Endothelial cell of umbilical vein (primary cell): ENCODE data around the gene PTPRE. TPM values are rescaled to one million over a fixed set of nuclear protein-coding genes. Genes with fewer than 3 reads are reported as not detected.

Experiments
- BruUV-seq: library from RNA; stranded (reverse); fragments of 400-500 nt; replicated peaks from 2 replicates; lab custom pipeline; 2021; lab: Mats Ljungman, UMichigan
- CTCF ChIA-PET: fragments of 300-600, 350-600 bp; sonication (Branson Sonifier 250); formaldehyde crosslinking; loops from one replicate; lab custom pipeline; 2021; ENCODE audit warnings: antibody characterized with exemption, inconsistent platforms; lab: Charles Lee
- POLR2A ChIA-PET: fragments of 300-600, 350-600 bp; sonication (Branson Sonifier 250); formaldehyde crosslinking; loops from one replicate; lab custom pipeline; 2021; ENCODE audit warnings: antibody characterized with exemption, inconsistent platforms; lab: Charles Lee
- DNase-seq: peaks from one replicate; pipeline ENCODE4 v3.0.0-alpha.2; 2011; ENCODE audit warnings: low read depth, low spot score
- FAIRE-seq: peaks from 2 replicates; lab custom pipeline; 2011; peaks lifted over from hg19 to GRCh38; lab: Jason Lieb, UNC
- H2AFZ ChIP-seq: 2 replicates; pipeline ENCODE4 v1.6.0; 2012; ENCODE audit warnings: low read depth, low read length, control low read depth, inconsistent platforms
- H3K27ac ChIP-seq: 2 replicates; pipeline ENCODE4 v1.5.1; 2011; ENCODE audit warnings: low read depth, mild to moderate bottlenecking, control low read depth, low read length, moderate library complexity; ENCODE audit not compliant: insufficient read depth
- H3K27me3 ChIP-seq, 2 experiments: 2 replicates each; pipeline versions ENCODE4 v1.6.0 to v1.6.1; 2011; ENCODE audit warnings: low read length in 2 of 2, mixed read lengths in 1 of 2; ENCODE audit not compliant: control insufficient read depth in 2 of 2, insufficient read depth in 2 of 2
- H3K36me3 ChIP-seq, 2 experiments: 2 replicates in 1 of 2; 3 replicates in 1 of 2; pipeline ENCODE4 v1.5.1; 2011; ENCODE audit warnings: low read length in 2 of 2, mild to moderate bottlenecking in 1 of 2, moderate library complexity in 1 of 2; ENCODE audit not compliant: control insufficient read depth in 2 of 2, insufficient read depth in 2 of 2; ENCODE audit errors: extremely low read depth in 1 of 2
- H3K4me1 ChIP-seq: 3 replicates; pipeline ENCODE4 v1.5.1; 2011; ENCODE audit warnings: mild to moderate bottlenecking, low read length; ENCODE audit not compliant: control insufficient read depth, insufficient read depth; ENCODE audit errors: extremely low read depth
- H3K4me2 ChIP-seq: 2 replicates; pipeline ENCODE4 v1.6.1; 2011; ENCODE audit warnings: low read length, control low read depth, mixed read lengths; ENCODE audit not compliant: insufficient read depth
- H3K4me3 ChIP-seq, 3 experiments: fragments of 200-600 bp in 1 of 3; sonication (generic), shearing (Covaris generic) in 1 of 3; replicated peaks in 1 of 3; 2 replicates each; pipeline ENCODE4 v1.5.1; 2011 to 2016; ENCODE audit warnings: control low read depth in 3 of 3, low read length in 3 of 3, mild to moderate bottlenecking in 2 of 3, inconsistent platforms in 1 of 3, low read depth in 1 of 3, moderate library complexity in 1 of 3; ENCODE audit not compliant: insufficient read depth in 1 of 3
- H3K79me2 ChIP-seq: 2 replicates; pipeline ENCODE4 v1.6.0; 2012; ENCODE audit warnings: low read length, inconsistent platforms; ENCODE audit not compliant: control insufficient read depth, insufficient read depth
- H3K9ac ChIP-seq: replicated peaks from 2 replicates; pipeline ENCODE3; 2011; ENCODE audit warnings: low read length, control low read depth; ENCODE audit not compliant: insufficient read depth; ENCODE audit errors: extremely low read depth
- H3K9me1 ChIP-seq: replicated peaks from 3 replicates; pipeline ENCODE4 v1.6.0; 2011; ENCODE audit warnings: mild to moderate bottlenecking, low read length; ENCODE audit not compliant: control insufficient read depth, insufficient read depth; ENCODE audit errors: extremely low read depth
- H3K9me3 ChIP-seq: replicated peaks from 2 replicates; pipeline ENCODE4 v1.5.1; 2012; ENCODE audit warnings: low read length, inconsistent platforms; ENCODE audit not compliant: control insufficient read depth, insufficient read depth
- H4K20me1 ChIP-seq: replicated peaks from 2 replicates; pipeline ENCODE3; 2011; ENCODE audit warnings: mild to moderate bottlenecking, low read length; ENCODE audit not compliant: control insufficient read depth, insufficient read depth; ENCODE audit errors: extremely low read depth
- EZH2 ChIP-seq: IDR thresholded peaks from 2 replicates; pipeline ENCODE4 v1.6.1; 2012; ENCODE audit warnings: borderline replicate concordance, low read depth, mild to moderate bottlenecking, moderate library complexity, low read length, inconsistent platforms; ENCODE audit not compliant: severe bottlenecking
- FOS ChIP-seq: IDR thresholded peaks from 2 replicates; pipeline ENCODE4 v1.6.1; 2011; ENCODE audit warnings: mild to moderate bottlenecking, low read length, moderate library complexity, borderline replicate concordance; ENCODE audit not compliant: insufficient read depth
- GATA2 ChIP-seq: IDR thresholded peaks from 2 replicates; pipeline ENCODE4 v1.7.0; 2011; ENCODE audit warnings: low read depth, mild to moderate bottlenecking, moderate library complexity, mixed read lengths, low read length; ENCODE audit not compliant: insufficient read length, insufficient read depth
- JUN ChIP-seq: IDR thresholded peaks from 2 replicates; pipeline ENCODE4 v1.6.1; 2011; ENCODE audit warnings: borderline replicate concordance, low read depth; ENCODE audit not compliant: insufficient read length, insufficient read depth
- MYC ChIP-seq: IDR thresholded peaks from one replicate; pipeline ENCODE4 v1.6.1; 2011; ENCODE audit warnings: mild to moderate bottlenecking, low read depth, low read length
- POLR2A ChIP-seq: IDR thresholded peaks from 2 replicates; pipeline ENCODE4 v1.6.1; 2012; ENCODE audit warnings: low read depth, mild to moderate bottlenecking, control low read depth, low read length
- POLR2AphosphoS5 ChIP-seq: IDR thresholded peaks from 2 replicates; pipeline ENCODE4 v1.6.1; 2012; ENCODE audit warnings: low read depth, mild to moderate bottlenecking, control low read depth, low read length, moderate library complexity; ENCODE audit not compliant: insufficient read depth
- dilution Hi-C: fragments of 300-500 bp; cut with MboI; formaldehyde crosslinking; loops from one replicate; pipeline ENCODE4 v1.15.0; 2019; ENCODE audit warnings: low sequenced_read_pairs; ENCODE audit not compliant: extremely low pct_ligation_motif_present
- intact Hi-C: fragments of 100-400 bp; cut with micrococcal nuclease; formaldehyde crosslinking; loops from one replicate; pipeline ENCODE4 v1.10.0; 2022
- polyA plus RNA-seq, 4 experiments: library from polyadenylated mRNA; depleted of rRNA in 3 of 4; stranded (reverse) in 3 of 4; unstranded in 1 of 4; fragments of >200 nt; gene quantifications; 2 replicates each; pipeline versions ENCODE4 v1.2.1 to v1.2.3, GENCODE V29; 2011 to 2012; ENCODE audit warnings: missing spikeins in 1 of 4
- total RNA-seq: library from RNA; stranded (reverse); gene quantifications from 2 replicates; pipeline ENCODE4 v1.2.3, GENCODE V29; 2021
- TF ChIP-seq, protein P1 (sequence below), 2 donors: IDR thresholded peaks; 1 replicate in 1 of 2; 2 replicates in 1 of 2; pipeline ENCODE4 v1.5.1; 2011; ENCODE audit warnings: low read length in 2 of 2, mild to moderate bottlenecking in 2 of 2, moderate library complexity in 2 of 2, control low read depth in 1 of 2, inconsistent platforms in 1 of 2, low read depth in 1 of 2; ENCODE audit not compliant: insufficient read depth in 1 of 2; ENCODE audit errors: extremely low read depth in 1 of 2
- TF ChIP-seq, protein P2 (sequence below): IDR thresholded peaks from 2 replicates; pipeline ENCODE4 v1.6.1; 2011; ENCODE audit not compliant: insufficient read depth, insufficient read length

Gene PTPRE
- total and polyA plus RNA-seq, 2 donors (not counting 3 experiments of a cell fraction or from before 2014, with no cell fraction given), result 37.3 to 116 TPM

DNA sequence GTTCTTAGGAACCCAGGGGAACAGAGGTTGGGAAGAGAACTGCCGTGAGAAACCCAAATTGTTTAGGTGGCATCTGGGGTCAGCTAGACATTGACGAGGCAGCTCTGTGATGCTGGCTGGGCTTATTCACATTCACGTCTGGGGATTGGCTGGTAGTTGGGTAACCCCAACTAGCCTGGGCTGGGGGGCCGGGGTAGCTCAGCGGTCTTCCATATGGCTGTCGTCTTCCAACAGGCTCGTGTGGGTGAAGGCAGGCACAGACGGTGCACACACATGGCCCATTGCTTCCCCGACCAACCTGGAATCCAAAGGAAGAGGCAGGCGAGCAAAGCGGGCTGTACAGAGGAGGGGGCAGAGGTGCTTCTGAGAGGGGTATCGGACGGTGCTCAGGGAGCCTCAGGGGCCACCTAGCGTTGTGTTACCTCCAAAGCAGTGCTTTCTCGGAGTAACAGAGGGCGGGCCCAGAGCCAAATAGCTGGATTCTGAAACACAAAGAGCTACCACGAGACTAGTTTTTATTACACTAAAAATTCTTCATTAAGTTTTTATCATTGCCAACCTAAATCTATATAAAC is 184.8 kb downstream of the PTPRE start:
- no peak overlapping the region for H2AFZ ChIP-seq
- intact Hi-C loops (no loop called here), dilution Hi-C loops (no loop called here)
- ChIA-PET CTCF (interaction anchor here (1.1 to 1.2 kb wide), 2 partner anchors 9 to 13 kb away, joined by 3 read pairs; no protein-coding TSS in a partner anchor), POLR2A (no interaction called here)
- H3K4me1 ChIP-seq, result no peaks in the 10 kb centered on the region
- H3K4me3 ChIP-seq, result no peak overlapping the region
- FAIRE-seq, result no peak
- H4K20me1 ChIP-seq, result no peaks in the 10 kb centered on the region
- no peaks in the 10 kb centered on the region for H3K9me3 ChIP-seq
- TF ChIP-seq, protein P1, sequence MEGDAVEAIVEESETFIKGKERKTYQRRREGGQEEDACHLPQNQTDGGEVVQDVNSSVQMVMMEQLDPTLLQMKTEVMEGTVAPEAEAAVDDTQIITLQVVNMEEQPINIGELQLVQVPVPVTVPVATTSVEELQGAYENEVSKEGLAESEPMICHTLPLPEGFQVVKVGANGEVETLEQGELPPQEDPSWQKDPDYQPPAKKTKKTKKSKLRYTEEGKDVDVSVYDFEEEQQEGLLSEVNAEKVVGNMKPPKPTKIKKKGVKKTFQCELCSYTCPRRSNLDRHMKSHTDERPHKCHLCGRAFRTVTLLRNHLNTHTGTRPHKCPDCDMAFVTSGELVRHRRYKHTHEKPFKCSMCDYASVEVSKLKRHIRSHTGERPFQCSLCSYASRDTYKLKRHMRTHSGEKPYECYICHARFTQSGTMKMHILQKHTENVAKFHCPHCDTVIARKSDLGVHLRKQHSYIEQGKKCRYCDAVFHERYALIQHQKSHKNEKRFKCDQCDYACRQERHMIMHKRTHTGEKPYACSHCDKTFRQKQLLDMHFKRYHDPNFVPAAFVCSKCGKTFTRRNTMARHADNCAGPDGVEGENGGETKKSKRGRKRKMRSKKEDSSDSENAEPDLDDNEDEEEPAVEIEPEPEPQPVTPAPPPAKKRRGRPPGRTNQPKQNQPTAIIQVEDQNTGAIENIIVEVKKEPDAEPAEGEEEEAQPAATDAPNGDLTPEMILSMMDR (IDR thresholded peaks at IDR 0.05; ENCODE audit: extremely low read depth in 1 of 2, insufficient read depth in 1 of 2, low read depth in 1 of 2, low read length in 2 of 2), result no peak
- TF ChIP-seq EZH2 (no peak), POLR2AphosphoS5 (no peak), JUN (no peak), FOS (no peak), MYC (no peak), GATA2 (no peak), POLR2A (no peak)
- TF ChIP-seq, protein P2, sequence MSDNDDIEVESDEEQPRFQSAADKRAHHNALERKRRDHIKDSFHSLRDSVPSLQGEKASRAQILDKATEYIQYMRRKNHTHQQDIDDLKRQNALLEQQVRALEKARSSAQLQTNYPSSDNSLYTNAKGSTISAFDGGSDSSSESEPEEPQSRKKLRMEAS, result no peak
- H3K27ac ChIP-seq, result no peak overlapping the region
- BruUV-seq, result no TSS peak
- peaks cover 0 to 2% of the 10 kb centered on the region in 2 experiments for H3K36me3 ChIP-seq
- no peak overlapping the region for H3K9ac ChIP-seq
- H3K27me3 ChIP-seq, result no peaks in the 10 kb centered on the region
- no peak overlapping the region for H3K4me2 ChIP-seq
- H3K9me1 ChIP-seq, result no peaks in the 10 kb centered on the region
- no peak for DNase-seq
- H3K79me2 ChIP-seq, result peaks cover under 1% of the 10 kb centered on the region
